Raji (cell line): Measurements from ENCODE around the gene TTLL13.

Experiments used
- POLR2A ChIP-seq: IDR thresholded peaks from 2 replicates; pipeline ENCODE4 v1.6.1; 2011; ENCODE audit warnings: low read depth, low read length, control low read depth; ENCODE audit not compliant: insufficient read depth

Gene TTLL13

GRCh38 chr15:90211440-90212143, 37.8 kb upstream of the TTLL13 start:
- no peak for TF ChIP-seq POLR2A

- no peak for TF ChIP-seq POLR2A
These were observed 36.9 kb upstream of the TTLL13 start for GRCh38 chr15:90212221-90213098.

GRCh38 chr15:90213122-90213817, 36.1 kb upstream of the TTLL13 start:
- no peak for TF ChIP-seq POLR2A

GRCh38 chr15:90213818-90214204, 35.5 kb upstream of the TTLL13 start:
- no peak for TF ChIP-seq POLR2A

- 0 out of 2 replicates have a peak, but pooled peaks have one; percentile 12 for TF ChIP-seq POLR2A
These were observed 34.7 kb upstream of the TTLL13 start for GRCh38 chr15:90214553-90215196.

- no peak for TF ChIP-seq POLR2A
These were observed 31.5 kb upstream of the TTLL13 start for GRCh38 chr15:90217671-90218394.

- no peak for TF ChIP-seq POLR2A
These were observed 29.8 kb upstream of the TTLL13 start for GRCh38 chr15:90219421-90220141.

- TF ChIP-seq POLR2A: no peak
These were observed 28.0 kb upstream of the TTLL13 start for GRCh38 chr15:90221246-90221900.

GRCh38 chr15:90222547-90222946, 26.8 kb upstream of the TTLL13 start:
- no peak for TF ChIP-seq POLR2A

- TF ChIP-seq POLR2A: no peak
These were observed 25.8 kb upstream of the TTLL13 start for GRCh38 chr15:90223441-90224165.

GRCh38 chr15:90225047-90225446, 24.3 kb upstream of the TTLL13 start:
- no peak for TF ChIP-seq POLR2A

- TF ChIP-seq POLR2A: no peak
These were observed 23.7 kb upstream of the TTLL13 start for GRCh38 chr15:90225504-90226234.
